Prostate gland (tissue), 2 donors: ENCODE results near the gene CGNL1. TPM values are rescaled to one million over a fixed set of nuclear protein-coding genes. Genes with fewer than 3 reads are reported as not detected.
A peak's percentile ranks its signal among the peaks of the same experiment; 100 is the strongest.

ENCODE experiments used
- DNase-seq: peaks from one replicate; pipeline ENCODE4 v3.0.0-alpha.2; 2019; ENCODE audit warnings: low spot score
- H3K27ac ChIP-seq, 2 donors: fragments of 200-600 bp; sonication (generic); 2 replicates each; pipeline ENCODE4 v1.5.1; 2017 to 2019
- H3K27me3 ChIP-seq: fragments of 200-600 bp; sonication (generic); replicated peaks from 2 replicates; pipeline ENCODE4 v1.5.1; 2019; ENCODE audit not compliant: insufficient read depth
- H3K36me3 ChIP-seq, 2 donors: fragments of 200-600 bp; sonication (generic); 1 replicate in 1 of 2; 2 replicates in 1 of 2; pipeline versions ENCODE4 v1.5.1 to v1.8.1; 2017 to 2019
- H3K4me1 ChIP-seq: fragments of 200-600 bp; sonication (generic); replicated peaks from 2 replicates; pipeline ENCODE4 v1.5.1; 2019
- H3K4me3 ChIP-seq, 2 donors: fragments of 200-600 bp; sonication (generic); 2 replicates each; pipeline ENCODE4 v1.5.1; 2017 to 2019
- H3K9me3 ChIP-seq: fragments of 200-600 bp; sonication (generic); 2 replicates; pipeline ENCODE4 v1.5.1; 2017
- CTCF ChIP-seq, 4 experiments: fragments of 200-600 bp in 2 of 4; fragments of 450-650 bp in 2 of 4; sonication (generic) in 2 of 4; IDR thresholded peaks; 1 replicate in 3 of 4; 2 replicates in 1 of 4; pipeline ENCODE4 v1.5.1; 2016 to 2019; ENCODE audit warnings: antibody characterized with exemption in 4 of 4, mild to moderate bottlenecking in 2 of 4, moderate library complexity in 2 of 4
- POLR2A ChIP-seq: fragments of 450-650 bp; IDR thresholded peaks from one replicate; pipeline ENCODE4 v1.6.1; 2016; ENCODE audit warnings: antibody characterized with exemption, mild to moderate bottlenecking
- POLR2AphosphoS5 ChIP-seq: sonication (generic); formaldehyde crosslinking; IDR thresholded peaks from one replicate; pipeline ENCODE4 v1.6.1; 2017; ENCODE audit warnings: antibody characterized with exemption
- WGBS: methylation state at CpG from one replicate; pipeline ENCODE4 v1.1.5; 2018; 5-methylcytosine and 5-hydroxymethylcytosine counted together
- intact Hi-C: fragments of 100-400 bp; cut with DNase I; formaldehyde crosslinking; loops from one replicate; pipeline ENCODE4 v1.14.2; 2022
- total RNA-seq, 2 donors: library from RNA; depleted of rRNA; stranded (reverse); fragments of >200 nt; gene quantifications; one replicate each; pipeline ENCODE4 v1.1.0, GENCODE V29; 2016

The CGNL1 gene
- total RNA-seq, 2 donors from 2014 or later = 49.0 to 65.6 TPM

DNA sequence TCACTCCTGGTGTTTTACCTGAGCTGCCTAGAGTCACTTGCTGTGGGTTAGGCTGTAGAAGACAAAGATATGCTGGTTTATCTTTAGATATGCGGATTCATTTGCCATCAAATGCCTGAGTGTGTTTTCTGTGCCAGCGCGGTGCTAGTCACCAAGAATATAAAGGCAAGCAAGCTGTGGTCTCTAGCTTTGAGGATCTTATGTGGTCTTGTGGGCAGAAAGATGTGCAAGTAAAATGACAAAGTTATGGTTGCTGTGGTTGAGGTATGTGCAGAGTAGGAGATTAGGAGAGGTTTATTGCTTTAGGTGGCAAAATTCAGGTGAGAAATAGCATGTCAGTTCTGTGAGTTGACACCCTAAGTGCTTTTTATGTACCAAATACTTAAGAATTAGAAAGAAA lies 94.2 kb downstream of the CGNL1 start:
- H3K4me1 ChIP-seq = no peaks in the 10 kb centered on the region
- H3K9me3 ChIP-seq = no peaks in the 10 kb centered on the region
- H3K4me3 ChIP-seq = no peak overlapping the region
- intact Hi-C loops = no loop called here
- WGBS = 96% methylated on average over 3 of the region's 3 CpGs
- no peak for DNase-seq
- H3K27ac ChIP-seq = no peak overlapping the region
- H3K36me3 ChIP-seq = no peaks in the 10 kb centered on the region
- no peaks in the 10 kb centered on the region for H3K27me3 ChIP-seq
- TF ChIP-seq POLR2A (no peak), POLR2AphosphoS5 (no peak), CTCF (IDR thresholded peaks at IDR 0.05) (no peak)

DNA sequence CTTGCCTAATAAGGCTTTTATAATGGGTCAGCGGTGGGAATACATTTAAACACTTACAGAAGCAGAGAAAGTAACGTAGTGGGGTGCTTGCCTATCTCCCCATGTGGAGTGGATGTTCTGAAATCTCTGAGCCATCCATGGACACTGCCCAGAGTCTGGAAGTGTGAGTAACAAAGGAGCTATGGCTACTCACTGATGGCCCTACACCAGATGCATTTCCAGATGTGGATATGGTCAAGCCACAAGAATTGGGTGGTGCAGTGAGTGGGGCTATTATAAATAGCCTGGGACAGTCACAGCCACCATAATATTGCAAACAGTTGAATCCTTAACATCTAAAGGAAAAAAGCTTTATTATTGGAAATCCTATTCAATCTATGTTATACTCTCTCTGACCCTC lies 96.6 kb downstream of the CGNL1 start:
- Histone ChIP-seq H3K9me3 (no peaks in the 10 kb centered on the region), H3K4me3 (no peak overlapping the region), H3K27me3 (no peaks in the 10 kb centered on the region), H3K27ac (no peak overlapping the region), H3K4me1 (peaks cover 2% of the 10 kb centered on the region), H3K36me3 (no peaks in the 10 kb centered on the region)
- no peak for TF ChIP-seq CTCF (IDR thresholded peaks at IDR 0.05)
- TF ChIP-seq POLR2A = no peak
- TF ChIP-seq POLR2AphosphoS5 = no peak
- DNase-seq = no peak
- WGBS = 79% methylated on average over 2 of the region's 2 CpGs
- intact Hi-C loops = no loop called here

- no peak for DNase-seq
- intact Hi-C loops = no loop called here
Measured at GRCh38 chr15:57476533-57476975, 100.2 kb downstream of the CGNL1 start.

GRCh38 chr15:57477736-57478522 lies 101.6 kb downstream of the CGNL1 start:
- intact Hi-C loops = no loop called here
- TF ChIP-seq CTCF (IDR thresholded peaks at IDR 0.05) (no peak), POLR2A (no peak), POLR2AphosphoS5 (no peak)
- no peaks in the 10 kb centered on the region for H3K36me3 ChIP-seq
- H3K4me1 ChIP-seq = peaks cover 18% of the 10 kb centered on the region
- no peaks in the 10 kb centered on the region for H3K9me3 ChIP-seq
- no peak for DNase-seq
- H3K27me3 ChIP-seq = no peaks in the 10 kb centered on the region
- no peak overlapping the region for H3K4me3 ChIP-seq
- peak overlapping the region; percentile 79 to 86 for H3K27ac ChIP-seq
- WGBS = 75% methylated on average over 9 of the region's 9 CpGs

More at GRCh38 chr15:57476533-57476975, 100.2 kb downstream of the CGNL1 start:
- no peaks in the 10 kb centered on the region for H3K27me3 ChIP-seq
- no peak for TF ChIP-seq POLR2AphosphoS5
- no peak for TF ChIP-seq CTCF (IDR thresholded peaks at IDR 0.05)
- no peak for TF ChIP-seq POLR2A
- H3K36me3 ChIP-seq = no peaks in the 10 kb centered on the region
- peaks cover 18% of the 10 kb centered on the region for H3K4me1 ChIP-seq
- no peaks in the 10 kb centered on the region for H3K9me3 ChIP-seq
- peak overlapping the region; percentile 56 to 86 for H3K27ac ChIP-seq
- 49% methylated on average over 5 of the region's 5 CpGs for WGBS
- no peak overlapping the region for H3K4me3 ChIP-seq

DNA sequence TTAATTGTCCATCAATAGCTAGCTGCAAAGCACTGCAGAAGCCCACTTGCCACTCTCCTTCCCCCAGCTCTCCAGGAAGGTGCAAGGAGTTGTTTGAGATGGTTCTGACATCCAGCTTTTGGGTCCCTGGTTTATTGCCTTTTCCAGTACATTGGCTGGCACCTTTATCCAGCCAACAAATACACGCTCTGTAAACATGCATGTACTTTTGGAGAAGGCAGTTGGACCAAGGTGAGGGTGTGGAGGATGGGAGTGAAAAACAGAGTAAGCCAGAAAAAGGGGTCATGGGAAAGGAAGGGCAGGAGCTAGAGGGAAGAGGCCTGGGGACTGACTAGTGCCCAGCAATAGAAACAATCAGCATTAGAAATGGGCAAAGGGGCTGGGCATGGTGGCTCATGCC lies 102.7 kb downstream of the CGNL1 start:
- no peaks in the 10 kb centered on the region for H3K36me3 ChIP-seq
- H3K27ac ChIP-seq = peak overlapping the region; percentile 79 to 86
- no peaks in the 10 kb centered on the region for H3K9me3 ChIP-seq
- intact Hi-C loops = no loop called here
- no peak for TF ChIP-seq CTCF (IDR thresholded peaks at IDR 0.05)
- TF ChIP-seq POLR2AphosphoS5 = peak; percentile 97
- WGBS = 44% methylated on average over 1 of the region's 1 CpG
- no peak overlapping the region for H3K4me3 ChIP-seq
- peaks cover 18% of the 10 kb centered on the region for H3K4me1 ChIP-seq
- no peaks in the 10 kb centered on the region for H3K27me3 ChIP-seq
- peak; percentile 77 for DNase-seq
